GM18909 (cell line): ENCODE measurements around the gene MYO5B.
"Not testable (repeated sequence)": the region's sequence is repeated elsewhere in the genome, so short reads cannot be mapped to it uniquely, and the experiment has no call there.

Experiments used
- ATAC-seq: cut with Tn5 transposase; IDR thresholded peaks from one replicate; pipeline ENCODE4 v1.9.1; 2021; ENCODE audit warnings: mild to moderate bottlenecking; ENCODE audit not compliant: unreplicated experiment, poor library complexity

Gene MYO5B

DNA sequence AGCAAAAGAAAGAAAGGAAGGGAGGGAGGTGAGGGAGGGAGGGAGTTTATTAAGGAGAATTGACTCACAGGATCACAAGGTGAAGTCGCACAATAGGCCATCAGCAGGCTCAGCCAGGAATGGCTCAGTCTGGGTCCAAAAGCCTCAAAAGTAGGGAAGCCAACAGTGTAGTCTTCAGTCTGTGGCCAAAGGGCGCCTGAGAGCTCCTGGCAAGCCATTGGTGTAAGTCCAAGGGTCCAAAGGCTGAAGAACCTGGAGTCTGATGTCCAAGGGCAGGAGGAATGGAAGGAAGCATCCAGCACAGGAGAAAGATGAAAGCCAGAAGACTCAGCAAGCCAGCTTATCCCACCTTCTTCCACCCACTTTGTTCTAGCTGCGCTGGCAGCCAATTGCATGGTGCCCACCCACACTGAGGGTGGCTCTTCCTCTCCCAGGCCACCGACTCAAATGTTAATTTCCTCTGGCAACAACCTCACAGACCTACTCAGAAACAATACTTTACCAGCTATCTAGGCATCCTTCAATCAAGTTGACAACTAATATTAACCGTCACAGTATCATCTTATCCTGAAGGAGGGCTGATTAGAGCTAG, 375.8 kb downstream of the MYO5B start:
- ATAC-seq = no peak

DNA sequence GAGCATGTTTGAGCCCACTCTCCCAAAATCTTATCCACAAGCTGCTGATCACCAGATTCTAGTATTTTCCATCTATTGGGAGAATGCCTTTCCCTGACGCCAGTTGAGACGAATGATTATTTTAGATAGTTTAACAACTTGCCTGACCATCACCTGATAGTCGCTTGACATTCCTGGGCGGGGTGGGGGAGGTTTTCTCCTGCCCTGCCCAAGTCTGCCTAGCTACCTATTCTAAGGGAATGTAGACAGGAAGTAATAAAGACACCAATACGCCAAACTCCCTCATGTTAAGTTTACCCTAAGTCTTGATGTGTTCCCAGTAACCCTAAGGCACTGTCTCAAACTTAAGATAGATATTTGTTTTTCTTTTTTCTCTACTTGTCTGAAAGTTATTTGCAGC, 377.0 kb downstream of the MYO5B start:
- ATAC-seq = no peak

DNA sequence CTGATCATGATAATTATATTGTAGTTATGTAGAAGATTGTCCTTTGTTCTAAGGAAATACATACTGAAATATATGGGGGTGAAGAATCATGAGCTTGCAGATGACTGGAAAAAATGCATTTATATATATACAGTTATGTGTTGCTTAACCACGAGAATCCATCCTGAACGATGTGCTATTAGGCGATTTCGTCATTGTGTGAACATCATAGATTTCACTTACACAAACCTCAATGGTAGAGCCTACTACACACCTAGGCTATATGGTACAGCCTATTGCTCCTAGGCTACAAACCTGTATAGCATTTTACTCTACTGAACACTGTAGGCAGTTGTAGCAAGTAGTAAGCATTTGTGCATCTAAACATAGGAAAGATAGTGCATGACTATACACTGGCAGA, 379.0 kb downstream of the MYO5B start:
- ATAC-seq = no peak

DNA sequence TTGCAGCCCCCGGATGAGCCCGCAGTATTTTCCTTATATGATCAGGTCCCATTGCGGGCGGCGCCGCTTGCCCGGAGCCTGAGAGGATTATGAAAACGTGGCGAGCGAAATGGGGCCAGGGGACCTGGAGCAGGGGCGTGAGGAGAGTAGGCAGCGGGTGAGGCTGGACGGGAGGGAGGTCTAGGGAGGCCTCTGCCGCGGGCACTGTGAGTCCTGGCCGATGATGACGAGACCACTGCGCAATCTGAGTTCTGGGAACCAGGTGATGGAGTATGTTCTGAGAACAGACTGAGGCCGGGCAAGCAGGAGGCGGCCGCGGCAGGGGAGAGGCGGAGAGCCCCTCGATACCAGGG, 380.8 kb downstream of the MYO5B start:
- ATAC-seq = peak; percentile 25

DNA sequence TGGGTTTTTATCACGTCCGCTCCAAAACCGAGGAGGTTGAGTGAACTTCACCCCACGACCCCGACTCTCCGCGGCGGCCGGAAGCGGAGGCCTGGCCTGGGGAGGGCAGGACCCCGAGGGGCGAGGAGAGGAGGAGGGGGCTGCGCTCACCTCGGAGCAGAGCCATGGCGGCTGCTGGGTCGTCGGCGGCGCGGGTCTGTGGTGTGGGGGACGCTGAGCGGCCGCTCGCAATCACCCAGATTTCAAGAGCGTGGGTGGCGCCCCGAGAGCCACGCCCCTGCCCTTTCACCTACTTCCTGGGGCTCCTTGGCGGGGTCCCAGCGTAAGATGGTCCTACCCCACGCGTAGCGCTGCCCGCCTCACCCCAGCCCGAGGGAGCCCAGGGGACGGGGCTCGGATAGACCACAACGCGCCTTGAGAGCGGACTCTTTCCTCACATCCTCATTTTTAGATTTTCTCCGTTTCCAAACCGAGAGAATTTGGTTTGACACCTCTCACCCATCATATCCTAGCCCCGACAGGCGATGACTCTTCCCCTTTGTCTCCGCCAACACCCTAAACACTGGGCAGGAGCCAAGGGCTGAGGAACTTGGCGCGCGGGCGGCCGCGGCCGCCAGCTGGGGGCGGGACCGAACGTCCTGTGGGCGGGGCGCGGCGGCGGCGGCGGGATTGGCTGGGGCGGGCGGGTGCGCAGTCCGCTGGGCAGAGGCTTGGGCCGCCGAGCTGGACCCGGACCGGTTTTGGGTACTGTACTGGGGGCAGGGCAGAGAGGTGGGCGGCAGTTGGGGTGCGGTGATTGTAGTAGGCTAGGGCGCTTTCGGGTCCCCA, 381.4 kb downstream of the MYO5B start, which contains the start of gene ACAA2:
Gene ACAA2 (minus strand): TSS at position 215 of the 828 bp plus-strand sequence. CDS start 49 bp downstream, at position 166.
- ATAC-seq = peak; percentile 86

DNA sequence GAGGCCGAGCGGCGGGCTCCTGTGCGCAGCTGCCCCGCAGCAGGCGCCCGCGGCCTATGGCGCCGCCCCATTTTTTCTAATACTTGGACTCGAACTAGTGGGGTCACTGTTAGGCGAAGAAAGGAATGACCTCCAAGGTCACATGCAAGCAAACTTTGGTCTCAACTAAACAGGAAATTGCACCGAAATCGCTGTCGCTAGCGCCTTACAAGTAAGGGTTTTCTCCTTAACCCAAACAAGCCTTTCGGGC, 382.0 kb downstream of the MYO5B start:
- peak; percentile 31 for ATAC-seq

DNA sequence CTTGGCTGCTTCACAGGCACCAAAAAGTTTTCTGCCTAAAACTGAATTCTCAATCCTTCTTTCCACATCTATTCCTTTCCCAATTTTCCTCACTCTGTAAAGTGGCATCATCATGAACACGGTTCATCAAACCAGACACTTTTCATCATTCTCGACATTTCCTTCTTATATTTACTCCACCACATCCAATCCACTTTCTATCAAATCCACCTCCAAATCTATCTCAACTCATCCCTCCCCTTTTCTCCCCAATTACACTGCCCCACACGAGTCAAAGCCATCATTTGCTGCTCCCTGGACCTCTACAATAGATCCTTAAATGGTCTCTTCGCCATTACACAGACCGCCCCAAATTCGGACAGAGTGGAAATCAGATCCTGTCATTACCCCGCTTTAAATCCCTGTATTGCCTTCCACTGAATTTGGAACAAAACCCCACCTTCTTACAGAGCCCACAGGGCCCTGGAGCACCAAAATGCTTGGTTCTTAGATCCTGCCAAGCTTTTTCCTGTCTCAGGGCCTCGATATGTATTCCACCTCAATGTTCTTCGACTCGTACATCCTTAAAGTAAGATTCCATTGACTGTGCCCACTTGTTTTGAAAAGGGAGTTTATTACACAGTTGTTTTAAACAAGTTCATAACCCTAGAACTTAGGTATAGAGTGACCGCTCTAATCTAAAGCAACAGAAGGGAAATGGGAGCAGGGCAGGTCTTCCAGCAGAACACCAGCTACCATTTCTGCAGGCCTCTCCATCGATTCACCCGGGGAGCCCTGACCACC, 382.5 kb downstream of the MYO5B start:
- ATAC-seq = no peak

DNA sequence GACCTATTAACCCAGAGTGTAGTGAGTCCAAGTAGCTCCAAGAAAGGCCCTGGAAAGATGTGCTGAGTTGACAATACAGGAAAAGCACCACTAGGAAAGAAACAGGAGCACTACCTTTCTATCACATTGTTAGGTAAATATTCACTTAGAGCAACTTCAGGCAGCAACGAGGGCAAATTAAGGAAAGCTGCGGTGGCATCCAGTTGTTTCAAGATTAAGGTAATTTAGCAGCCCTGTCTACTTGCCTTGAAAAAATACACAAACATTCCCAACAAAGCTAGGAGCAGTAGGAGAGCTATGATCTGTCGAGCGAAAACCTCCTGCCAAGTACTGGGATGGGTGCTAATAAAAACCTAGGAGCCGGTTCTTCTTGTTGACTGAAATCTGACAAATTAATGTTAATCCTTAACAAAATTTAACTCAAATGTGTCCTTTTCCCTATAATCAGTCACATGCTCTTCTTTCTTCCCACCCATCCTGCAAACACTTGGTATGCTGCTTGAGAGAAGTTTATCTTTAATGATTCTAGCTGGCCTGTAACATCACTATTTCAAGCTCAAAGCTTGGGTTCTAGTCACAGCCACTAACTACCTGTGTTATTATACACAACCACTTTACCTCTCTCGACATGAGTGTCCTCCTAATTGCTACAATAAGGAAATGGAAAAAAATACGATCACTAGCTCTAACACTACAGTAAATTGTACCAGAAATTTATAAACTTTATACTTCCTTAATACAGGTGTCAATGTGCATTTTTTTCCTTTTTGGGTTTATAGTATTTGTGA, 383.6 kb downstream of the MYO5B start:
- no peak for ATAC-seq

DNA sequence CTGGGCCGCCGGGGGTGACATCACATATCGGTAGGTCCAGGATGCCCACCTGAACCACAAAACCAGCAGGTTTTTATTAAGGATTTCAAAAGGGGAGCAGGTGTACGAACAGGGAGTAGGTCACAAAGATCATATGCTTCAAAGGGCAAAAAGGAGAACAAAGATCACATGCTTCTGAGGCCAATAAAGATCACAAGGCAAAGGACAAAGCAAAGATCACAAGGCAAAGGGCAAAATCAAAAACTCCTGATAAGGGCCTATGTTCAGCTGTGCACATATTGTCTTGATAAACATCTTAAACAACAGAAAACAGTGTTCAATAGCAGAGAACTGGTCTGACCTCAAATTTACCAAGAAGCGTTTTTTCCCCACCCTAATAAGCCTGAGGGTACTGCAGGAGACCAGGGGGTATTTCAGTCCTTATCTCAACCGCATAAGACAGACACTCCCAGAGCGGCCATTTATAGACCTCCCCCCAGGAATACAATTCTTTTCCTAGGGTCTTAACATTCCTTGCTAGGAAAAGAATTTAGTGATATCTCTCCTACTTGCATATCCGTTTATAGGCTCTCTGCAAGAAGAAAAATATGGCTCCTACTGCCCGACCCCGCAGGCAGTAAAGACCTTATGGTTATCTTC, 386.3 kb downstream of the MYO5B start:
- ATAC-seq = not testable (repeated sequence)

DNA sequence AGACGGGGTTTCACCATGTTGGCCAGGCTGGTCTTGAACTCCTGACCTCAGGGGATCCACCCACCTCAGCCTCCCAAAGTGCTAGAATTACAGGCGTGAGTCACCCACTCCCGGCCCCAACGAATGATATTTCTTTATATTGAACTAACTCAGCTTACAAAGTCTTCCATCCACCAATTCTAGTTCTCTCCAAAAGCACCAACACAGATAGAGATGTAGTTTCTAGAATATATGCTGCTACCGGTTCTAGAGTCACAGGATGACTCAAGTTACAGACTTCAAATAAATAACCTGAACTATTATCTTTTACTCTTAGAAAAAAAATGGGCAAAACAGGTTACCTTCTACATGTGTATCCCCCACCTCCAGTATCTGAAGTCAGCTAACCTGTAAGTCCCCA, 390.9 kb downstream of the MYO5B start:
- no peak for ATAC-seq

DNA sequence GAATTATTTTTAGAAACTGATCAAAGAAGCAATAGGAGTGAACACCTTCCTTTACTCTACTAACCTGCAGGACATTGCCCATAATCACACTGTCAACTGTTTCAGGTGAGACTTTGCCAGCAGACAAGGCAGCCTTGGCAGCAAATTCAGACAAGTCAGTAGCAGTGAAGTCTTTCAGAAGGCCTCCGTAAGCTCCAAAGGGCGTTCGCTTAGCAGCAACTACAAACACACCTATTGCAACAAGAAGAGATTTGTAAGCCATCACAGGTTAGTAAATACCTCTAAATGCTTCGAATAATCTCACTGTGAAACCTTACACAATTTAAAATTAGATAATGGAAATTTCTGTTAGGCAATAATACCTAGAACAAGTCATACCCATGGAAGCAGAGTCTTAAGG, 392.3 kb downstream of the MYO5B start:
- no peak for ATAC-seq

DNA sequence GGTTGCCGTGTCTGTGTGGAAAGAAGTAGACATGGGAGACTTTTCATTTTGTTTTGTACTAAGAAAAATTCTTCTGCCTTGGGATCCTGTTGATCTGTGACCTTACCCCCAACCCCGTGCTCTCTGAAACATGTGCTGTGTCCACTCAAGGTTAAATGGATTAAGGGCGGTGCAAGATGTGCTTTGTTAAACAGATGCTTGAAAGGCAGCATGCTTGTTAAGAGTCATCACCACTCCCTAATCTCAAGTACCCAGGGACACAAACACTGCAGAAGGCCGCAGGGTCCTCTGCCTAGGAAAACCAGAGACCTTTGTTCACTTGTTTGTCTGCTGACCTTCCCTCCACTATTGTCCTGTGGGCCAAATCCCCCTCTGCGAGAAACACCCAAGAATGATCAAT, 394.5 kb downstream of the MYO5B start:
- ATAC-seq = not testable (repeated sequence)

DNA sequence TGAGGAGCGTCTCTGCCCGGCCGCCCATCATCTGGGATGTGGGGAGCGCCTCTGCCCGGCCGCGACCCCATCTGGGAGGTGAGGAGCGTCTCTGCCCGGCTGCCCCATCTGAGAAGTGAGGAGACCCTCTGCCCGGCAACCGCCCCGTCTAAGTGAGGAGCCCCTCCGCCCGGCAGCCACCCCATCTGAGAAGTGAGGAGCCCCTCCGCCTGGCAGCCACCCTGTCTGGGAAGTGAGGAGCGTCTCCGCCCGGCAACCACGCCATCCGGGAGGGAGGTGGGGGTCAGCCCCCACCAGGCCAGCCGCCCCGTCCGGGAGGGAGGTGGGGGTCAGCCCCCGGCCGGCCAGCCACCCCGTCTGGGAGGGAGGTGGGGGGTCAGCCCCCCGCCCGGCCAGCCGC, 395.1 kb downstream of the MYO5B start:
- not testable (repeated sequence) for ATAC-seq

DNA sequence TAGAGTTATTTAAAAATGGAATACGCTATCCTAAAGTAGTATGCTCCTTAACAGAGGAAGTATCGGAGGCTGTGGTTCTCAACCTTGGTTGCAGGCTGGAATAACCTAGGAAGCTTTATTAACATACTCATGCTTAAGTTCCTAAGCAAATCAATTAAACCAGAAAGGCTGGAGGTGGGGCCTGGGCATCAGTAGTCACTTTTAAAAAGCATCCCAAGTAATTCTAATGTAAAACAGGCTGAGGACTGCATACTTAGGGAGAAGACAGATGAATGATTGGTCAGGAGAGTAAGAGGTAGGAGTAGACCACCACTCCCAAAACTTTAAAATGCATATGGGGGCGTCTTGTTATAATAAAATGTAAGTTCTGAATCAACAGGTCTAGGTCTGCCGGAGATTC, 396.9 kb downstream of the MYO5B start:
- no peak for ATAC-seq

DNA sequence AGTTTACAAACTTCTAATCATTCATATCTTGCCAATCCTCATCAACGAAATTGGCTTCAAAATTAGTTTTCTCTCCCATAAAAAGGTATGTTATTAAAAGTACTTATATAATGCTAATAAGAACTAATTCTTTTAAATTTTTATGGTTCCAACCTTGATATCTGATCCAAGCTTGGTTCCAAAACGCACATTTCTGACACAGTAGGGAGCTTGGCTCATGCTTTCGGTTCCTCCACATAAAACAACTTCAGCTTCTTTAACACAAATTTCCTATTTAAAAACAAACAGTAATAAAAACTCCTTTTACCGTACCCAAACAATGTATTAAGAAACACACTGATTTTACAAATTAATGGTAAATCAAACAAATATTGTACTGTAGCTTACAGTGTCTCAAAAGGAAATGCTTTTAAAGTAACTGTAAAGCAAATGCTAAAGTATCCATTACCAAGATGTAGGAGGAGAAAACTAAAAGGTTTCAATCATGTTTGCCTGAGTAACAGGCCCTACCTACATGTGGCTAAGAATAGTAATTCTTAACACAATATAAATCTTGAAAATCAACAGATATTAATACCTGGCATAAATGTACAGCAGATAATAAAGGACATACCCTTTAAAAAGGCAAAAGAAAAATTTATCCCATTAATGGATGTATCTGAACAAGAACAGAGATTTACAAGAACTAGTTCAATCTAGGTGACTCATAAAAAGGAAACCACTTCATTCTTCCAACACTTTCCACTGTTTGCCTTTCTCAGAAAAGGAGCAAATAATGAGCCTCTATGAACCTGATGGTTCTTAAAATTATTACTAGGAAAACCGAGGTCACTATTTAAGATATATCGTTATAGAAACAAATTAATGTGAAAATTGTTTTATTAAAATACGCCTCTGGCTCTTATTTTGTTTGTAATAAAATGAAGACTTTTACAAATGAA, 399.1 kb downstream of the MYO5B start:
- no peak for ATAC-seq

DNA sequence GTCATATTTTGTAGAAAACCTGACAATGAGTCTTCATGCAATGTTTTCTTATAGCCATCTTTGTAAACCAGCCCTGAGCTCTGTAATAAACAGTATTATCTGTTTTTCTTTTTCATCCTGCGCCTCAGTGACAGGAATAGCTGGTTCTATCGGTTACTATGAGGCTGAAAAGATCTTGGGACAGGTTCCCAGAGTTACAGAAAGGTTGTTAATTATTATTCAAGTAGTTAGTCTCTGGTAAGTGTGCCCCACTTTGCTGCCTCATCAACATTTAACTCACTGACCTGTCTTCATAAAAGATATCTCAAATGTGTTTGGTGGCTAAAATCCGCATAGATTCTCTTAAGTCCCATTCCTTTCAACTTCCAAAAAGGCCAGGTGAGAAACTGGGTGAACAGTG, 400.2 kb downstream of the MYO5B start:
- ATAC-seq = no peak

DNA sequence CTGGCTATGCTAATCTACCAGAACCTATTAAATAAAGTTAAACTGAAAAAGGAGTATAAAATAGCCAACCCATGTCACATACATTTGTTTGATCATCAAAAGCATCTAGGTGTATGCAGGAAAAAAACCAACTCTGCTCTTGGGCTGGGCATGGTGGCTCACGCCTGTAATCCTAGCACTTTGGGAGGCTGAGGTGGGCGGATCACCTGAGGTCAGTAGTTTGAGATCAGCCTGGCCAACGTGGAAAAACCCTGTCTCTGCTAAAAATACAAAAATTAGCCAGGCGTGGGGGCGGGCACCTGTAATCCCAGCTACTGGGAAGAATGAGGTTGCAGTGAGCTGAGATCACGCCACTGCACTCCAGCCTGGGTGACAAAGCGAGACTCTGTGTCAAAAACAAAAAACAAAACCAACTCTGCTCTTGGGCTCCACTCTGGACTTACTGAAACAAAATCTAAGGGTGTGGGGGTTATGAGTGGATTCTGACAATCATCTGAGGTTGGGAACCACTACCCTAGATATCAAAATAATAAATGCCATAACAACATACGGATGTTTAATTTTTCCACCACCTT, 405.3 kb downstream of the MYO5B start:
- not testable (repeated sequence) for ATAC-seq

DNA sequence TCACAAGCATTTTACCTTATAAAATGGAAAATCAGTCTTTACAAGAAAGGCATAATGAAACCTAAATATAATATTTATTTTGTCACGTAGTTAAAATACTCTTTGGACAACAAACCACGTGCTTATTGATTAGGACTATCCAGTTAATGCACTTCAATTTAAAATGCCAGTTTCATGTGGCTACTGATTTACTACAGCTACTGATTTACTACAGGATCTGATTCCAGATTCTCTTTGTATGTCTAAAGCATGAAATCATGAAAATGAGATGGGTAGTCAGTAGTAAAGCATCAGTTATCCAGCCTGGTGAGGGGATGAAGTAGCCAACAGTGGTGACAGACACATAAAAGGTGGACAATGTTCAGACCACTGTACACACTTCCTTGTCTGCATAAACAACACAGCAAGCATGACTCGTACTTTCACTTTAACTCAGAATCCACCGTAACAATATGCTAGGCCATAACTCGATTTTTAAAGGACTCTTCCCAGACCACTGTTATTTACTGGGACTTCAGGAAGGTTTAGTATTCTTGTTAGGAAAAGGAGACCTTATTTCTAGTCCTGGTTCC, 406.5 kb downstream of the MYO5B start:
- ATAC-seq = peak; percentile 58
